ENCODE results near the gene SMIM35.

Gene SMIM35

GRCh38 chr11:118021146-118021545 is 65.6 kb downstream of the SMIM35 start:
- Histone ChIP-seq H3K4me3 (replicated peaks; ENCODE audit: low read depth, low read length) (no peak overlapping the region), H3K27me3 (replicated peaks; ENCODE audit: control insufficient read depth, insufficient read depth, low read length) (no peaks in the 10 kb centered on the region), H3K36me3 (ENCODE audit: control insufficient read depth, insufficient read depth, low read length) (no peaks in the 10 kb centered on the region)
- TF ChIP-seq CTCF (IDR thresholded peaks at IDR 0.05; ENCODE audit: insufficient read depth, low read length, poor library complexity, severe bottlenecking) = no peak
- DNase-seq (ENCODE audit: extremely low read depth, insufficient read length) = no peak

- H3K36me3 ChIP-seq (ENCODE audit: control insufficient read depth, insufficient read depth, low read length) = no peaks in the 10 kb centered on the region
- H3K27me3 ChIP-seq (replicated peaks; ENCODE audit: control insufficient read depth, insufficient read depth, low read length) = no peaks in the 10 kb centered on the region
- TF ChIP-seq CTCF (IDR thresholded peaks at IDR 0.05; ENCODE audit: insufficient read depth, low read length, poor library complexity, severe bottlenecking) = no peak
- DNase-seq (ENCODE audit: extremely low read depth, insufficient read length) = no peak
- no peak overlapping the region for H3K4me3 ChIP-seq (replicated peaks; ENCODE audit: low read depth, low read length)
These were observed 68.4 kb downstream of the SMIM35 start for GRCh38 chr11:118018401-118018800.

- no peak overlapping the region for H3K4me3 ChIP-seq (replicated peaks; ENCODE audit: low read depth, low read length)
- no peaks in the 10 kb centered on the region for H3K36me3 ChIP-seq (ENCODE audit: control insufficient read depth, insufficient read depth, low read length)
- H3K27me3 ChIP-seq (replicated peaks; ENCODE audit: control insufficient read depth, insufficient read depth, low read length) = no peaks in the 10 kb centered on the region
- DNase-seq (ENCODE audit: extremely low read depth, insufficient read length) = no peak
- no peak for TF ChIP-seq CTCF (IDR thresholded peaks at IDR 0.05; ENCODE audit: insufficient read depth, low read length, poor library complexity, severe bottlenecking)
These were observed 69.0 kb downstream of the SMIM35 start for GRCh38 chr11:118017631-118018315.

- no peak for TF ChIP-seq CTCF (IDR thresholded peaks at IDR 0.05; ENCODE audit: insufficient read depth, low read length, poor library complexity, severe bottlenecking)
- Histone ChIP-seq H3K36me3 (ENCODE audit: control insufficient read depth, insufficient read depth, low read length) (no peaks in the 10 kb centered on the region), H3K4me3 (replicated peaks; ENCODE audit: low read depth, low read length) (no peak overlapping the region), H3K27me3 (replicated peaks; ENCODE audit: control insufficient read depth, insufficient read depth, low read length) (no peaks in the 10 kb centered on the region)
- no peak for DNase-seq (ENCODE audit: extremely low read depth, insufficient read length)
These were observed 69.7 kb downstream of the SMIM35 start for GRCh38 chr11:118017111-118017510.

GRCh38 chr11:118016104-118016503 is 70.7 kb downstream of the SMIM35 start:
- Histone ChIP-seq H3K27me3 (replicated peaks; ENCODE audit: control insufficient read depth, insufficient read depth, low read length) (no peaks in the 10 kb centered on the region), H3K4me3 (replicated peaks; ENCODE audit: low read depth, low read length) (no peak overlapping the region), H3K36me3 (ENCODE audit: control insufficient read depth, insufficient read depth, low read length) (no peaks in the 10 kb centered on the region)
- DNase-seq (ENCODE audit: extremely low read depth, insufficient read length) = no peak
- no peak for TF ChIP-seq CTCF (IDR thresholded peaks at IDR 0.05; ENCODE audit: insufficient read depth, low read length, poor library complexity, severe bottlenecking)

- Histone ChIP-seq H3K27me3 (replicated peaks; ENCODE audit: control insufficient read depth, insufficient read depth, low read length) (no peaks in the 10 kb centered on the region), H3K4me3 (replicated peaks; ENCODE audit: low read depth, low read length) (no peak overlapping the region), H3K36me3 (ENCODE audit: control insufficient read depth, insufficient read depth, low read length) (no peaks in the 10 kb centered on the region)
- no peak for TF ChIP-seq CTCF (IDR thresholded peaks at IDR 0.05; ENCODE audit: insufficient read depth, low read length, poor library complexity, severe bottlenecking)
- DNase-seq (ENCODE audit: extremely low read depth, insufficient read length) = no peak
These were observed 71.3 kb downstream of the SMIM35 start for GRCh38 chr11:118015385-118015841.

Measured in GM06990 (cell line).